AML-193 (cell line): ENCODE data around the gene RPP38.

Experiments
- DNase-seq, 2 experiments: peaks; one replicate each; lab custom pipeline; 2025; lab: John Stamatoyannopoulos, UW

The RPP38 gene

DNA sequence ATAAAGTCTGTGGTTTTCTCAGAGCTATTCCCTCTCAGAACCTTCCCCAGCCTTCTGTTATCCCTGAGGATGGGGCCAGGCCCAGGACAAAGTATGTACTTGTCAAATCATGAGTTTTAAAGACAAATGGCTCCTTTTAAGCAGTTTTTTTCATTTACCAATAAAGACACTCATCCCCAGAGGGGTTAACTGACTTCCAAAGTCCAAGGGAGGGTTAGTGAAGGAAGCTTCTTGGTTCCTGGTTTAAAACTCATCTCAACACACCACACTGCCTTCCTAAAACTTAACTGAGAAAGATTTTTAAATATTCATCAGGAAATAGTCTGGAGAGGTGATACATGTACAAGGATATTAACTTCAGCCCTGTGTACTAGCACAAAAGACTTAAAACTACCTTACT is 55.4 kb downstream of the RPP38 start:
- DNase-seq = no peak
